MCF 10A (cell line): Measurements from ENCODE around the gene DHX38. TPM values are rescaled to one million over a fixed set of nuclear protein-coding genes. Genes with fewer than 3 reads are reported as not detected.

Source experiments
- BruUV-seq: library from RNA; stranded (reverse); fragments of 400-500 nt; replicated peaks from 2 replicates; lab custom pipeline; 2021; lab: Mats Ljungman, UMichigan
- CTCF ChIA-PET: fragments of 300-600 bp; sonication (Branson Sonifier 250); formaldehyde crosslinking; extraction: SDS; loops from one replicate; lab custom pipeline; 2021; ENCODE audit warnings: antibody characterized with exemption, inconsistent platforms; lab: Yijun Ruan, JAX
- POLR2A ChIA-PET: fragments of 300-600, 350-650 bp; sonication (Branson Sonifier 250); formaldehyde crosslinking; extraction: SDS; loops from one replicate; lab custom pipeline; 2020; ENCODE audit warnings: antibody characterized with exemption, inconsistent platforms; lab: Yijun Ruan, JAX
- DNase-seq: peaks from one replicate; pipeline ENCODE4 v3.0.0-alpha.2; 2018; ENCODE audit not compliant: unreplicated experiment
- H3K27ac Mint-ChIP-seq: one replicate; pipeline ENCODE4 v1.8.0; 2022; ENCODE audit warnings: mild to moderate bottlenecking, low read depth, mixed read lengths; ENCODE audit not compliant: unreplicated experiment
- H3K27me3 Mint-ChIP-seq: one replicate; pipeline ENCODE4 v1.8.0; 2022; ENCODE audit warnings: mixed read lengths; ENCODE audit not compliant: insufficient read depth, unreplicated experiment
- H3K36me3 Mint-ChIP-seq: one replicate; pipeline ENCODE4 v1.8.0; 2022; ENCODE audit warnings: mild to moderate bottlenecking, moderate library complexity, mixed read lengths; ENCODE audit not compliant: insufficient read depth, unreplicated experiment
- H3K4me1 Mint-ChIP-seq: one replicate; pipeline ENCODE4 v1.8.0; 2022; ENCODE audit warnings: mixed read lengths; ENCODE audit not compliant: insufficient read depth, unreplicated experiment
- H3K4me3 Mint-ChIP-seq: one replicate; pipeline ENCODE4 v1.8.0; 2022; ENCODE audit warnings: mild to moderate bottlenecking, moderate library complexity, mixed read lengths; ENCODE audit not compliant: unreplicated experiment
- H3K9me3 Mint-ChIP-seq: one replicate; pipeline ENCODE4 v1.8.0; 2022; ENCODE audit warnings: mixed read lengths; ENCODE audit not compliant: unreplicated experiment
- CTCF ChIP-seq: fragments of 200-600 bp; IDR thresholded peaks from one replicate; pipeline ENCODE4 v1.8.0; 2022; ENCODE audit warnings: antibody characterized with exemption, mild to moderate bottlenecking; ENCODE audit not compliant: unreplicated experiment
- intact Hi-C: fragments of 100-400 bp; cut with micrococcal nuclease; formaldehyde crosslinking; loops from 2 replicates; pipeline ENCODE4 v1.14.1; 2022
- total RNA-seq: library from RNA; stranded (reverse); gene quantifications from 2 replicates; pipeline ENCODE4 v1.2.3, GENCODE V29; 2022

The DHX38 gene
- total RNA-seq, 1 experiment from 2014 or later: 65.2 TPM

- H3K27me3 Mint-ChIP-seq: no peaks in the 10 kb centered on the region
- H3K4me3 Mint-ChIP-seq: no peak overlapping the region
- intact Hi-C loops: no loop called here
- no peak overlapping the region for H3K27ac Mint-ChIP-seq
- POLR2A ChIA-PET: no interaction called here
- DNase-seq: no peak
- H3K4me1 Mint-ChIP-seq: peaks cover 6% of the 10 kb centered on the region
- BruUV-seq: no TSS peak
- H3K9me3 Mint-ChIP-seq: no peaks in the 10 kb centered on the region
- CTCF ChIA-PET: interaction anchor here (0.6 to 1.7 kb wide), 4 partner anchors 16 to 1406 kb away, joined by 3 to 9 read pairs (median 4); no protein-coding TSS in a partner anchor
- TF ChIP-seq CTCF: no peak
- H3K36me3 Mint-ChIP-seq: peaks cover 49% of the 10 kb centered on the region
These were observed 9.2 kb upstream of the DHX38 start for GRCh38 chr16:72084445-72084844.

- Mint-ChIP-seq H3K4me1 (peaks cover 6% of the 10 kb centered on the region), H3K9me3 (no peaks in the 10 kb centered on the region), H3K36me3 (peaks cover 53% of the 10 kb centered on the region), H3K27ac (no peak overlapping the region), H3K4me3 (no peak overlapping the region), H3K27me3 (no peaks in the 10 kb centered on the region)
- DNase-seq: no peak
- no TSS peak for BruUV-seq
- POLR2A ChIA-PET: no interaction called here
- no peak for TF ChIP-seq CTCF
- intact Hi-C loops: no loop called here
- CTCF ChIA-PET: interaction anchor here (0.6 to 1.1 kb wide), 2 partner anchors 19 to 1406 kb away, joined by 3 to 4 read pairs; no protein-coding TSS in a partner anchor
These were observed 8.6 kb upstream of the DHX38 start for GRCh38 chr16:72085002-72085401.

GRCh38 chr16:72091217-72091616, 2.4 kb upstream of the DHX38 start:
- peak overlapping the region; percentile 99 for H3K4me3 Mint-ChIP-seq
- peaks cover 31% of the 10 kb centered on the region for H3K4me1 Mint-ChIP-seq
- no TSS peak for BruUV-seq
- no peak for TF ChIP-seq CTCF
- ChIA-PET CTCF (interaction anchor here (0.6 to 2.8 kb wide), 4 partner anchors 20 to 28 kb away, joined by 3 to 18 read pairs (median 9); partner anchors contain the start of gene HPR), POLR2A (no interaction called here)
- no peaks in the 10 kb centered on the region for H3K9me3 Mint-ChIP-seq
- no peaks in the 10 kb centered on the region for H3K27me3 Mint-ChIP-seq
- H3K36me3 Mint-ChIP-seq: peaks cover 49% of the 10 kb centered on the region
- H3K27ac Mint-ChIP-seq: peak overlapping the region; percentile 34
- intact Hi-C loops: loop anchor here (10.0 kb wide), 1 partner anchor 196 kb away; the partner anchor contains the start of gene IST1
- DNase-seq: peak; percentile 6

- DNase-seq: peak; percentile 55
- peaks cover 39% of the 10 kb centered on the region for H3K36me3 Mint-ChIP-seq
- TF ChIP-seq CTCF: no peak
- intact Hi-C loops: loop anchor here (10.0 kb wide), 1 partner anchor 198 kb away; the partner anchor contains the start of gene IST1
- POLR2A ChIA-PET: interaction anchor here (0.6 to 2.6 kb wide), 21 partner anchors 9 to 964 kb away, joined by 3 to 11 read pairs (median 3); partner anchors contain the start of genes AP1G1, IST1 and ZNF821
- CTCF ChIA-PET: interaction anchor here (0.7 to 2.1 kb wide), 5 partner anchors 14 to 442 kb away, joined by 3 to 14 read pairs (median 3); partner anchors contain the start of gene PKD1L3
- no peaks in the 10 kb centered on the region for H3K27me3 Mint-ChIP-seq
- peaks cover 38% of the 10 kb centered on the region for H3K4me1 Mint-ChIP-seq
- H3K27ac Mint-ChIP-seq: peak overlapping the region; percentile 93
- BruUV-seq: TSS peak; percentile 43
- H3K9me3 Mint-ChIP-seq: no peaks in the 10 kb centered on the region
- H3K4me3 Mint-ChIP-seq: peak overlapping the region; percentile 99
These were observed 707 bp upstream of the DHX38 start for GRCh38 chr16:72092832-72093447.
